HL-60 (cell line): Measurements from ENCODE around the gene TBC1D30.

Experiments
- DNase-seq, 2 experiments: peaks; one replicate each; pipeline ENCODE4 v3.0.0-alpha.2; 2010 to 2020; ENCODE audit warnings: low read depth in 1 of 2, low spot score in 1 of 2
- H3K27ac ChIP-seq: fragments of 250-450 bp; sonication (Bioruptor Pico); replicated peaks from 2 replicates; pipeline ENCODE4 v1.5.1; 2020; ENCODE audit warnings: mild to moderate bottlenecking, moderate library complexity
- H3K27me3 ChIP-seq: fragments of 250-450 bp; sonication (Bioruptor Pico); 2 replicates; pipeline ENCODE4 v1.5.1; 2021; ENCODE audit warnings: mild to moderate bottlenecking, moderate library complexity; ENCODE audit not compliant: insufficient read depth, poor library complexity, severe bottlenecking
- H3K4me3 ChIP-seq: replicated peaks from 2 replicates; pipeline ENCODE4 v1.5.1; 2011; ENCODE audit warnings: mild to moderate bottlenecking, control low read depth, low read length; ENCODE audit not compliant: insufficient read depth
- GABPA ChIP-seq: IDR thresholded peaks from 2 replicates; pipeline ENCODE4 v1.6.1; 2012; ENCODE audit warnings: low read depth
- POLR2AphosphoS5 ChIP-seq: IDR thresholded peaks from 2 replicates; pipeline ENCODE4 v1.6.1; 2012; ENCODE audit warnings: low read depth
- SPI1 ChIP-seq: IDR thresholded peaks from 2 replicates; pipeline ENCODE4 v1.6.1; 2012; ENCODE audit warnings: low read depth, mild to moderate bottlenecking, borderline replicate concordance
- TF ChIP-seq, protein P1 (sequence below): IDR thresholded peaks from 2 replicates; pipeline ENCODE4 v1.6.1; 2012; ENCODE audit warnings: low read depth; ENCODE audit not compliant: insufficient replicate concordance
- TF ChIP-seq, protein P2 (sequence below): IDR thresholded peaks from one replicate; pipeline ENCODE4 v1.5.1; 2011; ENCODE audit warnings: low read length, control low read depth, inconsistent platforms; ENCODE audit not compliant: insufficient read depth

Gene TBC1D30

DNA sequence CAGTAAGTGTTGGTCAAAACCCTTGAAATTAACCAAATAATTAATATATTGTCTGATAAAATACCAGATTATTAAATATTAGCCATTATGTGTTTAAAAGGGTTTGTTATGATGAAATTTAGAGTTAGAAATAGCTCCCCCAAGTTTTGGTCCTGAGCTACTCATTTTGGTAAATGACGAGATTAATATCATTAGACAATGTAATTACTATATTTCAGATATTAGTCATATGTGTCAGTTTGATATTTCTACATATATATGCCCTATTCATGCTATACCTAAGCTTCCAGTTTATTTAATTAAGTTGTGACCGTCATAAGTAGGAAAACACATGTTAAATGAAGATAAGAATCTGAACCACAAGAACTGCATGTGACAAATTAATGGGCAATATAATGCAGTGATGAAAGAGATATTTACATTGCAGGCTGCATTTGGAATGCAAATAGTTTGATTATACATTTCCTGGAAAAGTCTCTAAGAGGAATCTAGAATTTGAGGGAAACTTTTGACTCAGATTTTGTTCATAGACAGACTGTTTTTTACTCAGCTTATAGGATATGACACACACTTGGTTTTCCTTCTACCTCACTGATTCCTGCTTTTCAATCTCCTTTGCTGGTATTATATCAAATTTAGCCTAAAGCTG, 70.5 kb downstream of the TBC1D30 start:
- H3K27ac ChIP-seq = no peak overlapping the region
- TF ChIP-seq, protein P1, sequence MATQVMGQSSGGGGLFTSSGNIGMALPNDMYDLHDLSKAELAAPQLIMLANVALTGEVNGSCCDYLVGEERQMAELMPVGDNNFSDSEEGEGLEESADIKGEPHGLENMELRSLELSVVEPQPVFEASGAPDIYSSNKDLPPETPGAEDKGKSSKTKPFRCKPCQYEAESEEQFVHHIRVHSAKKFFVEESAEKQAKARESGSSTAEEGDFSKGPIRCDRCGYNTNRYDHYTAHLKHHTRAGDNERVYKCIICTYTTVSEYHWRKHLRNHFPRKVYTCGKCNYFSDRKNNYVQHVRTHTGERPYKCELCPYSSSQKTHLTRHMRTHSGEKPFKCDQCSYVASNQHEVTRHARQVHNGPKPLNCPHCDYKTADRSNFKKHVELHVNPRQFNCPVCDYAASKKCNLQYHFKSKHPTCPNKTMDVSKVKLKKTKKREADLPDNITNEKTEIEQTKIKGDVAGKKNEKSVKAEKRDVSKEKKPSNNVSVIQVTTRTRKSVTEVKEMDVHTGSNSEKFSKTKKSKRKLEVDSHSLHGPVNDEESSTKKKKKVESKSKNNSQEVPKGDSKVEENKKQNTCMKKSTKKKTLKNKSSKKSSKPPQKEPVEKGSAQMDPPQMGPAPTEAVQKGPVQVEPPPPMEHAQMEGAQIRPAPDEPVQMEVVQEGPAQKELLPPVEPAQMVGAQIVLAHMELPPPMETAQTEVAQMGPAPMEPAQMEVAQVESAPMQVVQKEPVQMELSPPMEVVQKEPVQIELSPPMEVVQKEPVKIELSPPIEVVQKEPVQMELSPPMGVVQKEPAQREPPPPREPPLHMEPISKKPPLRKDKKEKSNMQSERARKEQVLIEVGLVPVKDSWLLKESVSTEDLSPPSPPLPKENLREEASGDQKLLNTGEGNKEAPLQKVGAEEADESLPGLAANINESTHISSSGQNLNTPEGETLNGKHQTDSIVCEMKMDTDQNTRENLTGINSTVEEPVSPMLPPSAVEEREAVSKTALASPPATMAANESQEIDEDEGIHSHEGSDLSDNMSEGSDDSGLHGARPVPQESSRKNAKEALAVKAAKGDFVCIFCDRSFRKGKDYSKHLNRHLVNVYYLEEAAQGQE = no peak
- no peak for TF ChIP-seq GABPA
- TF ChIP-seq, protein P2, sequence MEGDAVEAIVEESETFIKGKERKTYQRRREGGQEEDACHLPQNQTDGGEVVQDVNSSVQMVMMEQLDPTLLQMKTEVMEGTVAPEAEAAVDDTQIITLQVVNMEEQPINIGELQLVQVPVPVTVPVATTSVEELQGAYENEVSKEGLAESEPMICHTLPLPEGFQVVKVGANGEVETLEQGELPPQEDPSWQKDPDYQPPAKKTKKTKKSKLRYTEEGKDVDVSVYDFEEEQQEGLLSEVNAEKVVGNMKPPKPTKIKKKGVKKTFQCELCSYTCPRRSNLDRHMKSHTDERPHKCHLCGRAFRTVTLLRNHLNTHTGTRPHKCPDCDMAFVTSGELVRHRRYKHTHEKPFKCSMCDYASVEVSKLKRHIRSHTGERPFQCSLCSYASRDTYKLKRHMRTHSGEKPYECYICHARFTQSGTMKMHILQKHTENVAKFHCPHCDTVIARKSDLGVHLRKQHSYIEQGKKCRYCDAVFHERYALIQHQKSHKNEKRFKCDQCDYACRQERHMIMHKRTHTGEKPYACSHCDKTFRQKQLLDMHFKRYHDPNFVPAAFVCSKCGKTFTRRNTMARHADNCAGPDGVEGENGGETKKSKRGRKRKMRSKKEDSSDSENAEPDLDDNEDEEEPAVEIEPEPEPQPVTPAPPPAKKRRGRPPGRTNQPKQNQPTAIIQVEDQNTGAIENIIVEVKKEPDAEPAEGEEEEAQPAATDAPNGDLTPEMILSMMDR = no peak
- no peak for TF ChIP-seq POLR2AphosphoS5
- no peak for TF ChIP-seq SPI1
- no peak for DNase-seq
- H3K4me3 ChIP-seq = no peak overlapping the region
- H3K27me3 ChIP-seq = peaks cover 7% of the 10 kb centered on the region

DNA sequence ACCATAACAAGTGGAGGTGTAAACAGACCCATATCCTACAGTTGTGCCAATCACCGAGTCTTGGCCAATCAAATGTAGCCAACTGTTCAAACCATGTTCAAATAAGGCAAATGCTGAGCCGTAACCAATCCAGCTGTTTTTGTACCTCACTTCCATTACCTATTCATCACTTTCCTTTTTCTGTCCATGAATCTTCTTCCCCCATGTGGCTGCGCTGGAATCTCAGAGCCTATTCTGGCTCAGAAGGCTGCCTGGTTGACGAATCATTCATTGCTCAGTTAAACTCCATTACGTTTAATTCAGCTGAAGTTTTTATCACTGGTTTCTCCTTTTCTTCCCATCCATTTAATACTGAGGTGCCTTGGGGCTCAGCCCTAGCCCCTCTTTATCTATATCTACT, 71.1 kb downstream of the TBC1D30 start:
- Histone ChIP-seq H3K4me3 (no peak overlapping the region), H3K27ac (no peak overlapping the region), H3K27me3 (peaks cover 7% of the 10 kb centered on the region)
- no peak for DNase-seq
- no peak for TF ChIP-seq SPI1
- TF ChIP-seq GABPA = no peak
- TF ChIP-seq POLR2AphosphoS5 = no peak
- TF ChIP-seq, protein P2 = no peak
- TF ChIP-seq, protein P1 = no peak

DNA sequence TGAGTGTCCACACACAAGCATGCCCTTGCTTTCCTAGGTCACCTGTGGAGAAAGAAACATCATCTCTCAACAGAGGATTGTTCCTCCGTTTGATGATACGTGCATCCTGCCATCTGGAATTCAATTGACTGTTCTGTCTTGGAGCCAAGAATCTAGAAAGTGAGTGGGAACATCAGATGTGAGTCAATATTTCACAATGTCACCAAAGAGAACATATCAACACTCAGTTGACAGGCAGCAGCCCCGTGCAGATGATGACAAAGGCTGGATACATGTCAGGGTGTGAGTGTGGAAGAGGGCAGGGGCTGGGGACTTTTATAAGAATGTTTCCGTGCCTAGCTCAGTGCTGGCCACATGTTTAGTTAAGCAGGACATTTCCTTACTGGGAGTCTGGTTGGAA, 76.1 kb downstream of the TBC1D30 start:
- Histone ChIP-seq H3K27ac (no peak overlapping the region), H3K27me3 (peaks cover 2% of the 10 kb centered on the region), H3K4me3 (no peak overlapping the region)
- DNase-seq = no peak
- TF ChIP-seq, protein P1 = no peak
- TF ChIP-seq, protein P2 = no peak
- TF ChIP-seq SPI1 (no peak), GABPA (no peak), POLR2AphosphoS5 (no peak)
